ENCODE results near the gene ARL15.

Gene ARL15

GRCh38 chr5:53934151-53934820, 376.1 kb downstream of the ARL15 start:
- DNase-seq (ENCODE audit: low read depth), result no peak
- no peak overlapping the region for H3K4me3 ChIP-seq (ENCODE audit: low read depth, low read length)

DNA sequence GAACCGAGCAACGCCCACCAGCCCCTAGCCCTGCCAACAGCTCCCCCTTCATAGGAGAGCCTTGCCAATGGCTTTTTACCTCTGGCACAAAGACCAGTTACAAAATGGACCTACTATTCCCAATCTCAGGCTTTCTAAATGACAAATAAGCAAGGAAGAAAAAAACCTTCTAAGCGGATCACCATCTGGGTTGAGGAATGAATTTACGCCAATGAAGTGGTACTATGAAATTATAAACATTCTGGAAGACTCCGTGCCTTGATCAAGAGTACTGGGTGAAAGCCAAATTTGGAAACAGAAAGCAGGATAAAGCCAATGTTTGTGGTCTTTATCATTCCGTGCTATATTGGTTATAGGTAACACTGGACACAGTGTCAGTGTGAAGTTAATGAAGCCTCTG, 378.0 kb downstream of the ARL15 start:
- H3K4me3 ChIP-seq (ENCODE audit: low read depth, low read length), result no peak overlapping the region
- DNase-seq (ENCODE audit: low read depth), result no peak

- peak; percentile 72 for DNase-seq (ENCODE audit: low read depth)
- no peak overlapping the region for H3K4me3 ChIP-seq (ENCODE audit: low read depth, low read length)
These were observed 379.9 kb downstream of the ARL15 start for GRCh38 chr5:53930457-53930856.

DNA sequence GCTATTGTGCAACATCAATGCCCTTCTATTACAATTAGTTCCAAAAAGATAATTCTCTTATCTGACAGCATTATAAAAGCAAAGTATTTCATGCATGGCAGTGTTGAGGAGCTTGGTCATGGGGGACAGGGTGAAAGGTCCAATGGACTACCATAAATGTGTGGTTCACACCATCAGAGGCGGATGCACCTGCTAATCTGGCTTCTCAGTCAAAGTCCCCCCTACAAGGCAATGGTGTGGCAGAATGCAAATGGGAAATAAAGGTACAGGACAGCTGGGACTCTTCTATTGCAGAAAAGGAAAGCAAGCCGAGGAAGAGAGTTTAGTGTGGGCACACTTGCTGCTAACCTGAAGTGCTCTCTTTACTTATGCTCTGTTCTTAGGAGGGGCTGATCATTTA, 380.8 kb downstream of the ARL15 start:
- no peak for DNase-seq (ENCODE audit: low read depth)
- H3K4me3 ChIP-seq (ENCODE audit: low read depth, low read length), result no peak overlapping the region

- no peak for DNase-seq (ENCODE audit: low read depth)
- H3K4me3 ChIP-seq (ENCODE audit: low read depth, low read length), result no peak overlapping the region
These were observed 381.2 kb downstream of the ARL15 start for GRCh38 chr5:53929152-53929551.

GRCh38 chr5:53928641-53929040, 381.7 kb downstream of the ARL15 start:
- H3K4me3 ChIP-seq (ENCODE audit: low read depth, low read length), result no peak overlapping the region
- DNase-seq (ENCODE audit: low read depth), result no peak

DNA sequence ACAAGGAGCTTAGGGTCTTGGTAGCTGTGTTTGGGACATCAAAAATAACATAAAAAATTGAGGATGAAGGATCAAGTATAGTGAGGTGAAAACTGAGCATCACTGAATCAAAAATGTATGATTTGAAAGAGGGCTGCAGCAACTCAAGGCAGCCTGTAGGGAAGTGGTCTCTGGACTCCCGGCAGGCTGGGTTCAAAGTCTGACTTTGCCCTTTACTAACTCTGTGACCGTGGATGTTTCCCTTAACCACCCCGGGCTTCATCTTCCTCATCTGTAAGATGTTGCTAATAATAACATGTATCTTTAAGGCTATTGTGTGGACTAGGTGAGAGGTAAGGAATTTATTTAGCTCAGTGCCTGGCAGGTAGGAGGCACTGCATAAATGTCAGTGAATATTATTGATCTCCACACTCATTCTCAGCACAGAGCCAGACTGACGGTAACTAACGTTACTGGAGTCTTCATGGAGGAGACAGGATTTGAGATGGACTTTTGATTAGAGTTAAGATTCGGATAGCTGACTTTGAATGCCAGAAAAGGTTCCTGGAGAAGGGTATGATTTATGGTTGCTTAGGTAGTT, 382.6 kb downstream of the ARL15 start:
- DNase-seq (ENCODE audit: low read depth), result no peak
- H3K4me3 ChIP-seq (ENCODE audit: low read depth, low read length), result no peak overlapping the region

- no peak overlapping the region for H3K4me3 ChIP-seq (ENCODE audit: low read depth, low read length)
- no peak for DNase-seq (ENCODE audit: low read depth)
These were observed 384.3 kb downstream of the ARL15 start for GRCh38 chr5:53926026-53926425.

- DNase-seq (ENCODE audit: low read depth), result no peak
- no peak overlapping the region for H3K4me3 ChIP-seq (ENCODE audit: low read depth, low read length)
These were observed 386.0 kb downstream of the ARL15 start for GRCh38 chr5:53924392-53924791.

- no peak for DNase-seq (ENCODE audit: low read depth)
- no peak overlapping the region for H3K4me3 ChIP-seq (ENCODE audit: low read depth, low read length)
These were observed 386.4 kb downstream of the ARL15 start for GRCh38 chr5:53923961-53924360.

DNA sequence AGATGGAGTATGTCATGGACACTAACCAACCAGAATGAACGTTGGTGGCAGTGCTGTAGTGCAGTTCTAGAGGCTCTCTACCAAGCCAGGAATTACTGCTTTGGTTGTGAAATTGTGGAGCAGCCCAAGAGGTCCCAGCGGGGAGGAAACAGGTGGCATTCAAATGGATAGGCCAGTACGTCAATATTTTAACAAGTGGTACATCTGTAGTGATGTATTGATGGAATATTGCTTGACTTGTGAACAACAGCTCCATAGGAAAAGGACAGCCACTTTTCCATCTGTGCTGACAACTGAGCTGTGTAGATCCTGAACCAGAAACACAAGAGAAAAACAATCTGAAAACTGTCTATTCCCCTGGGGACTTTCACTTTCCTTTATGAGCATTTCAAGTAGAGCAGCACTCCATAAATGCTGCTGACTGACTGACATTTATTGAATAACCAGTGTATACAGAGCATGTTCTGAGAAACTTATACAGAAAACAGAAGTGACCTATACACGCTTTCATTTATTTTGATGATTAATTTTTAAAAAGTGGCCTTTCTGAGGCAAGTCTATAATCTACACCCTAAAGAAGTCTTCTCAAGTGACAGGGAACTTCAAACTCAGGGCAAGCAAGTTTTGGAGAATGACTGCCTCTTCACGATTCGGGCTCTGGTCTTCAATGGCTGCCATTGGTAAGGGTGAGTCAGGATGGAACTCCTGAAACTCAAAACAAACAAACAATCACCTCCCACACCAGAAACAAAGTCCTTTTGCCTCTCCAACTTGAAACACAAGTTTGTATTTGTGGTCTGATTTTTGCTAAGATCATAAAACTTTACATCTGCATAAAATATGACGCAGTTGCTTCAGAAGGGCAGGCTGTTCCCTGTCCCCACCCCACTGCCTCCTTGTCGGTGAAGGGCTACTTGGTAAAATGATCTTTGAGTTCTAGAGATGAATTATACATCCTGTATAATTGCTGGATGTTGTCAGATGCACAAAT, 387.6 kb downstream of the ARL15 start:
- H3K4me3 ChIP-seq (ENCODE audit: low read depth, low read length), result no peak overlapping the region
- no peak for DNase-seq (ENCODE audit: low read depth)

DNA sequence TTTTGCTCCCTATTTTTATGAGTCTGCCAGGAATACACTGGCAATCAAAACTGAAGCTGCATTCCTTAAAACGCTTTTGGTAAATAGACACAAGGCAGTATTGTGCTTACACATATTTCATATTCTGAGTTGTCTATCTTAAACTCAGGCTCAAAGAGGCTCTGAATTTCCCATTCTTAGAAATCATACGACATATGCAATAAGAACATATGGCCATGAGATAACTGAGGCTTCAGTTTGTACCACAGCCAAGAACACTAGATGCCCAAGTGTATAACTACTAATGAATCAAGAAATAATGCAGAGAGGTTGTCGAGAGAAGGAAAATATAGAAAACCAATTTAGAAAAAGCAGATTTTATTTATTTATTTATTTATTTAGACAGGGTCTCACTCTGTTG, 392.5 kb downstream of the ARL15 start:
- DNase-seq (ENCODE audit: low read depth), result no peak

DNA sequence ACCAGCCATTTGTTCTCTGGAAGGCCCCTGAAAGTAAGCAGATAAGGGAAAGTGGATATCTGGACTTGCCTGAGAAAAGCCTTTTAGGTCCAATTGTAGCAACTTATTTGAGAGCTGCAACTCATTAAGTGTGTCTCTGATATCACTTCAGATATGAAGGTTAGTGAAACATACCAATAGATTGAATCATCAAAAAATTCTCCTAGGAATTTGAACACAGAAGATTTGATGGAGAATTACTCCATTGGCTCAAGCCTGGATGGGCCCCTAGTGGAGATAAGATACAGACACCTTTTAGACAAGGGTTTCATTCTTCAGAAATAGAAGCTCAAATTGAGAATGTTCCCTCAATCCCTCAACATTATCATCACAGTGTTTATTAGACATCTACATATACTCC, 393.3 kb downstream of the ARL15 start:
- H3K4me3 ChIP-seq (ENCODE audit: low read depth, low read length), result no peak overlapping the region
- DNase-seq (ENCODE audit: low read depth), result no peak

More for the DNA sequence above, 392.5 kb downstream of the ARL15 start:
- no peak overlapping the region for H3K4me3 ChIP-seq (ENCODE audit: low read depth, low read length)

DNA sequence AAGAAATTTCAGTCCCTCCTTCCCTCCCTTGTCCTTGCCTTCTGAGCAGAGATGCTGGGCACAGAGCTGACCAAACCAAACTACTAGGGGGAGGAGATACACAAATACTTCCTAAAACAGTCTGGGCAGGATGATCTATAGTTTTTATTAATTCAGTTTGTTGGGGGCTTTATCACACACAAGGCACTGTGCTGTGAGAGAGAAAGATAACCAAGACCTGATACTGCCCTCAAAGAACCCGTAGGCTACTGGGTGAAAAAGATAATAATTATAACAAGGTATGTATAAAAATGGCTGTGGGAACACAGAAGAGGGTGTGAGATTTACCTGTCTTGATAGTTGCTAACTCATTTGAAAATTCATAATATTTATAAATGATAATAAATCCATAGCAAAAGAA, 395.3 kb downstream of the ARL15 start:
- DNase-seq (ENCODE audit: low read depth), result no peak
- no peak overlapping the region for H3K4me3 ChIP-seq (ENCODE audit: low read depth, low read length)

GRCh38 chr5:53913941-53914340, 396.4 kb downstream of the ARL15 start:
- no peak overlapping the region for H3K4me3 ChIP-seq (ENCODE audit: low read depth, low read length)
- no peak for DNase-seq (ENCODE audit: low read depth)

DNA sequence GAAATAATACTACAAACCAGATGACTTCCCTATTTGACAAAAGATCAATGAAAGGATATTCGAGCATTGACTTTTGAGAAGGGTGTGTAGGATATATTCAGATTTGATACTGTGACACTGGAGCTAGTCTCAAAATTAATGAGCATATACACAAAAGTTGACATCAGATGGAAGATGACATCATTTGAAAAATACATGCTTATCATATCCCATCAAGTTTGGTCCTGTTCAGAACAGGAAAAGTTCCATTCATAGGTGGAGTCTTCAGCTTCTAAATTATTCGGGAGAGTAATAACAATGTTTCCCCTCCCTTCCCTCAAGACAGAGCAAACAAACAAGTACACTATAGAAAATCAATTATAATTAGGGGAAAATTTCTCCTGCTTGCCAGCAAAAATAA, 401.6 kb downstream of the ARL15 start:
- DNase-seq (ENCODE audit: low read depth), result no peak
- H3K4me3 ChIP-seq (ENCODE audit: low read depth, low read length), result no peak overlapping the region

DNA sequence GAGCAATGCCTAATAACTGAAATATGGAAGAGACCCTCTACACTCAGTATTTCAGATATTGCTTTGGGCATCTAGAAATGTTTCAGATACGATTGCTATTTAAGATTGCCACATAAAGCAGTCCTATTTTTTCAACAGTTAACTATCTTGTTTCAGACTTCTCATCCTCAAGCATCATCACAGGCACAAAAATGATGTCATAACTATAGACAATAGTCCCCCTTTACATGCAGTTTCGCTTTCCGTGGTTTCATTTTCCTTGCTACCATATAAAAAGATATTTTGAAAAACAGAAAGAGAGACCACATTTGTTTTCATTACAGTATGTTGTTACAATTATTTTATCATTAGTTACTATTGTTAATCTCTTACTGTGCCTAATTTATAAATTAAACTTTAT, 402.5 kb downstream of the ARL15 start:
- H3K4me3 ChIP-seq (ENCODE audit: low read depth, low read length), result no peak overlapping the region
- DNase-seq (ENCODE audit: low read depth), result no peak

GRCh38 chr5:53906736-53907135, 403.6 kb downstream of the ARL15 start:
- no peak for DNase-seq (ENCODE audit: low read depth)
- H3K4me3 ChIP-seq (ENCODE audit: low read depth, low read length), result no peak overlapping the region

DNA sequence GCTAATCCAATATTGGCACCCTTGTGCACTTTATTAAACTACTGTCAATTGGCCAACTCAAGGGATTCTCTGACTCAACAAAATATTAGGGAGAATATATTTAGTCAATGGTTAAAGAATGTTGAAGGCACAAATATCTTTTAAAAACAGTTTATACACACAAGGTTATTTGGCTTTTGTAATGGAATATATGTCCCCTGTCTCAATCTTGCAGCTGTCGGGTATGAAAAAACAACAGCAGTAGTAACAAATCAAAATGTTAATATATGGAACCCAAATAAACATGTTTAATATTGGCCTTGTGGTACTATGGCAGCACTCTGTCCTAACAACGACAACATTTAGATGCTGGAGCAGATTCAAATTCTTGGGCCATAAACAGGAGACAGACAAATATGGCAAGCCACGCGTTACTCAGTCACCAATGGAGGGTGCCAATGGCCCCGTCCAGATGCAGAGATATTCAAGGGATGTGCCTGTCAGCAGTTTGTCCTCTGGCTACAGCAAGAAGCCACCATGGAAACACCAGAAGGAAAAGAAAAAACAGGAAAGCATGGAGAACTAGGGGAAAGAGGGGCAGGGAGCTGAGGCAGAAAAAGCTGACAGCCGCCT, 408.0 kb downstream of the ARL15 start:
- DNase-seq (ENCODE audit: low read depth), result no peak
- no peak overlapping the region for H3K4me3 ChIP-seq (ENCODE audit: low read depth, low read length)

DNA sequence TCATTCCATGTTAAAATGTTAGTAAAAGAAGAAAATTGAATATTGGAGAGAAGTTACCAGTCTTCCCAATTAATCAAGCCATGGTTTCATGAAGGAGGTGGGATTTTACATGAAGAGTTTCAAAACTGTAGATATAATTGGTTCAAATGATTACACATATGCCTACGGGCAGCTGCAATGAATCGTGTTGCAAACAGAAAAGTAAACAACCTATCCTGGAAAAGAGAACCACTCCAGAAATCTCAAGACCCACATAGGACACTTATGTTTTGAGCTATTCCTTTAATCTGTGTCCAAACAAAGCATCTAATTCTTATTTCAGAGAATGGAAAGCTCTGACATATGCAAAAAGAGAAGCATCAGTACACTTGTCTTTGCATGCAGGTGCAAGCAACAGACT, 409.7 kb downstream of the ARL15 start:
- no peak for DNase-seq (ENCODE audit: low read depth)
- no peak overlapping the region for H3K4me3 ChIP-seq (ENCODE audit: low read depth, low read length)
